ENCODE results near the gene PP2D1.

DNA sequence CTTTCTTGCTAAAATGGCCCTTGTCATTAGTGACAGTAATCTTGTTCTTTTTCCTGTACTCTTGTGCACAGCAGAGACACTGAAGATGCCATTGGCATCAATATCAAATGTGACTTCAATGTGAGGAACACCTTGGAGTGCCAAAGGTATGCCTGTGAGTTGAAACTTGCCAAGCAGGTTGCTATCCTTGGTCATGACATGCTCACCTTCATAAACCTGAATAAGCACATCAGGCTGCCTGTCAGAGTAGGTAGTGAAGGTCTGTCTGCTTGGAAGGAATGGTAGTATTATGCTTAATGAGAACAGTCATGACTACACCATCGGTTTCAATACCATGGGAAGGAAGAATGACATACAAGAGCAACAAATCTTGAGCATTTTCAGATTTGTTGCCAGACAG is 71.4 kb downstream of the PP2D1 start:
- TF ChIP-seq POLR2AphosphoS5 (IDR thresholded peaks at IDR 0.05; ENCODE audit: low read depth, low read length) (no peak), RAD21 (IDR thresholded peaks at IDR 0.05; ENCODE audit: low read depth) (no peak), POLR2A (IDR thresholded peaks at IDR 0.05; ENCODE audit: borderline replicate concordance, extremely low read depth, insufficient read depth, insufficient read length) (no peak), ZNF274 (IDR thresholded peaks at IDR 0.05; ENCODE audit: low read depth, low read length) (no peak), ZFX (IDR thresholded peaks at IDR 0.05) (no peak), SRF (IDR thresholded peaks at IDR 0.05; ENCODE audit: low read depth) (no peak), YY1 (IDR thresholded peaks at IDR 0.05; ENCODE audit: extremely low read depth, insufficient replicate concordance, low read depth, low read length) (no peak), CEBPB (IDR thresholded peaks at IDR 0.05; ENCODE audit: low read depth) (no peak), SIN3A (IDR thresholded peaks at IDR 0.05; ENCODE audit: low read depth) (no peak), EZH2 (IDR thresholded peaks at IDR 0.05) (no peak)
- TF ChIP-seq, protein P1, sequence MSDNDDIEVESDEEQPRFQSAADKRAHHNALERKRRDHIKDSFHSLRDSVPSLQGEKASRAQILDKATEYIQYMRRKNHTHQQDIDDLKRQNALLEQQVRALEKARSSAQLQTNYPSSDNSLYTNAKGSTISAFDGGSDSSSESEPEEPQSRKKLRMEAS (IDR thresholded peaks at IDR 0.05), result no peak
- TF ChIP-seq, protein P2, sequence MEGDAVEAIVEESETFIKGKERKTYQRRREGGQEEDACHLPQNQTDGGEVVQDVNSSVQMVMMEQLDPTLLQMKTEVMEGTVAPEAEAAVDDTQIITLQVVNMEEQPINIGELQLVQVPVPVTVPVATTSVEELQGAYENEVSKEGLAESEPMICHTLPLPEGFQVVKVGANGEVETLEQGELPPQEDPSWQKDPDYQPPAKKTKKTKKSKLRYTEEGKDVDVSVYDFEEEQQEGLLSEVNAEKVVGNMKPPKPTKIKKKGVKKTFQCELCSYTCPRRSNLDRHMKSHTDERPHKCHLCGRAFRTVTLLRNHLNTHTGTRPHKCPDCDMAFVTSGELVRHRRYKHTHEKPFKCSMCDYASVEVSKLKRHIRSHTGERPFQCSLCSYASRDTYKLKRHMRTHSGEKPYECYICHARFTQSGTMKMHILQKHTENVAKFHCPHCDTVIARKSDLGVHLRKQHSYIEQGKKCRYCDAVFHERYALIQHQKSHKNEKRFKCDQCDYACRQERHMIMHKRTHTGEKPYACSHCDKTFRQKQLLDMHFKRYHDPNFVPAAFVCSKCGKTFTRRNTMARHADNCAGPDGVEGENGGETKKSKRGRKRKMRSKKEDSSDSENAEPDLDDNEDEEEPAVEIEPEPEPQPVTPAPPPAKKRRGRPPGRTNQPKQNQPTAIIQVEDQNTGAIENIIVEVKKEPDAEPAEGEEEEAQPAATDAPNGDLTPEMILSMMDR (IDR thresholded peaks at IDR 0.05 in 2 of 3, conservative IDR thresholded peaks at IDR 0.05 in 1 of 3; ENCODE audit: borderline replicate concordance in 1 of 3, insufficient read depth in 1 of 3, low read depth in 2 of 3, low read length in 2 of 3), result no peak
